GM12878 (cell line): ENCODE data around the gene PRDM16. TPM values are rescaled to one million over a fixed set of nuclear protein-coding genes. Genes with fewer than 3 reads are reported as not detected.

Experiments
- ATAC-seq: fragments of 200-7000 bp; cut with Tn5 transposase; 3 replicates; pipeline ENCODE4 v1.9.1; 2020; ENCODE audit warnings: mild to moderate bottlenecking, moderate library complexity
- BruUV-seq: library from RNA; stranded (reverse); fragments of 400-500 nt; replicated peaks from 2 replicates; lab custom pipeline; 2021; lab: Mats Ljungman, UMichigan
- CTCF ChIA-PET: fragments of 300-600 bp; sonication (Branson Sonifier 250); formaldehyde crosslinking; extraction: SDS; loops from one replicate; lab custom pipeline; 2021; ENCODE audit warnings: inconsistent platforms; lab: Yijun Ruan, JAX
- POLR2A ChIA-PET: fragments of 350-600 bp; formaldehyde crosslinking; extraction: SDS; loops from one replicate; lab custom pipeline; 2021; ENCODE audit warnings: inconsistent platforms; lab: Charles Lee
- RAD21 ChIA-PET: fragments of 300-600 bp; sonication (Branson Sonifier 250); formaldehyde crosslinking; loops from one replicate; lab custom pipeline; 2023; ENCODE audit warnings: antibody characterized with exemption; ENCODE audit not compliant: unreplicated experiment; lab: Charles Lee
- SMC1A ChIA-PET: fragments of 300-600 bp; sonication (Branson Sonifier 250); formaldehyde crosslinking; loops from one replicate; lab custom pipeline; 2023; ENCODE audit not compliant: unreplicated experiment, uncharacterized antibody; lab: Charles Lee
- DNase-seq: peaks from one replicate; pipeline ENCODE4 v3.0.0-alpha.2; 2011; ENCODE audit warnings: low read depth, low spot score
- FAIRE-seq: peaks from 3 replicates; lab custom pipeline; 2011; peaks lifted over from hg19 to GRCh38; lab: Jason Lieb, UNC
- H2AFZ ChIP-seq: 2 replicates; pipeline ENCODE4 v1.6.0; 2011; ENCODE audit warnings: low read depth, low read length, control low read depth; ENCODE audit not compliant: control insufficient read depth
- H3K27ac ChIP-seq: 2 replicates; pipeline ENCODE4 v1.5.1; 2011; ENCODE audit warnings: control low read depth; ENCODE audit not compliant: control insufficient read depth, insufficient read depth
- H3K27me3 ChIP-seq, 2 experiments: replicated peaks in 1 of 2; 2 replicates each; pipeline versions ENCODE4 v1.6.0 to v1.6.1; 2011; ENCODE audit warnings: low read length in 1 of 2; ENCODE audit not compliant: control insufficient read depth in 2 of 2, insufficient read depth in 2 of 2
- H3K36me3 ChIP-seq, 2 experiments: 2 replicates each; pipeline ENCODE4 v1.5.1; 2011; ENCODE audit warnings: low read length in 1 of 2; ENCODE audit not compliant: control insufficient read depth in 2 of 2, insufficient read depth in 2 of 2
- H3K4me1 ChIP-seq: 2 replicates; pipeline ENCODE4 v1.6.1; 2011; ENCODE audit warnings: mild to moderate bottlenecking, low read length, moderate library complexity, mixed read lengths; ENCODE audit not compliant: control insufficient read depth, insufficient read depth
- H3K4me2 ChIP-seq: 2 replicates; pipeline ENCODE4 v1.6.0; 2011; ENCODE audit warnings: control low read depth; ENCODE audit not compliant: control insufficient read depth, insufficient read depth
- H3K4me3 ChIP-seq: fragments of 200-600 bp; sonication (generic); 2 replicates; pipeline ENCODE4 v1.5.1; 2016
- H3K79me2 ChIP-seq: 2 replicates; pipeline ENCODE4 v1.6.0; 2011; ENCODE audit warnings: low read length; ENCODE audit not compliant: control insufficient read depth, insufficient read depth
- H3K9ac ChIP-seq: 2 replicates; pipeline ENCODE4 v1.8.0; 2011; ENCODE audit warnings: low read length, control low read depth, mixed read lengths; ENCODE audit not compliant: control insufficient read depth, insufficient read depth
- H3K9me3 ChIP-seq: replicated peaks from 3 replicates; pipeline ENCODE4 v1.5.1; 2011; ENCODE audit warnings: mild to moderate bottlenecking, low read length; ENCODE audit not compliant: control insufficient read depth, insufficient read depth
- H4K20me1 ChIP-seq: 2 replicates; pipeline ENCODE4 v1.6.0; 2011; ENCODE audit not compliant: control insufficient read depth, insufficient read depth
- ATF3 ChIP-seq: IDR thresholded peaks from 2 replicates; pipeline ENCODE4 v1.6.1; 2011; ENCODE audit warnings: low read depth, mild to moderate bottlenecking, low read length, moderate library complexity, borderline replicate concordance; ENCODE audit errors: extremely low read depth
- BACH1 ChIP-seq: fragments of 450-650 bp; IDR thresholded peaks from 2 replicates; pipeline ENCODE4 v1.6.1; 2017; ENCODE audit warnings: mild to moderate bottlenecking, borderline replicate concordance
- CEBPB ChIP-seq, 2 experiments: fragments of 150-350 bp in 1 of 2; IDR thresholded peaks; 2 replicates each; pipeline ENCODE4 v1.6.1; 2012 to 2014; ENCODE audit warnings: low read depth in 2 of 2, low read length in 2 of 2, borderline replicate concordance in 1 of 2, inconsistent platforms in 1 of 2
- EP300 ChIP-seq, 2 experiments: fragments of 150-350 bp in 1 of 2; IDR thresholded peaks; 2 replicates each; pipeline ENCODE4 v1.6.1; 2011 to 2012; ENCODE audit warnings: low read depth in 2 of 2, low read length in 2 of 2, borderline replicate concordance in 1 of 2, improper control_type of control experiment in 1 of 2, inconsistent platforms in 1 of 2; ENCODE audit not compliant: control insufficient read depth in 1 of 2
- ESRRA ChIP-seq: IDR thresholded peaks from 2 replicates; pipeline ENCODE4 v1.6.1; 2012; ENCODE audit warnings: mild to moderate bottlenecking, low read length, improper control_type of control experiment
- EZH2 ChIP-seq: IDR thresholded peaks from 2 replicates; pipeline ENCODE4 v1.6.1; 2012; ENCODE audit warnings: low read depth, mild to moderate bottlenecking, control low read depth, inconsistent platforms, low read length, borderline replicate concordance; ENCODE audit not compliant: control insufficient read depth
- FOXK2 ChIP-seq: fragments of 450-650 bp; IDR thresholded peaks from 2 replicates; pipeline ENCODE4 v1.6.1; 2017; ENCODE audit warnings: mild to moderate bottlenecking, moderate library complexity
- GATAD2B ChIP-seq: fragments of 450-650 bp; conservative IDR thresholded peaks from 2 replicates; pipeline ENCODE4 v1.6.1; 2017; ENCODE audit warnings: low read depth, mild to moderate bottlenecking, moderate library complexity
- HDAC6 ChIP-seq: fragments of 200-600 bp; sonication (generic); IDR thresholded peaks from one replicate; pipeline ENCODE4 v1.8.0; 2017; ENCODE audit warnings: antibody characterized with exemption; ENCODE audit not compliant: unreplicated experiment
- MLLT1 ChIP-seq: fragments of 450-650 bp; IDR thresholded peaks from 2 replicates; pipeline ENCODE4 v1.6.1; 2016; ENCODE audit warnings: mild to moderate bottlenecking
- MTA3 ChIP-seq: IDR thresholded peaks from 2 replicates; pipeline ENCODE4 v1.6.1; 2012; ENCODE audit warnings: low read length, inconsistent platforms, borderline replicate concordance
- MXI1 ChIP-seq: fragments of 150-350 bp; IDR thresholded peaks from 2 replicates; pipeline ENCODE4 v1.6.1; 2011; ENCODE audit warnings: low read depth, mild to moderate bottlenecking, inconsistent platforms, low read length, improper control_type of control experiment
- NBN ChIP-seq: fragments of 450-650 bp; IDR thresholded peaks from 2 replicates; pipeline ENCODE4 v1.6.1; 2016
- PAX5 ChIP-seq: IDR thresholded peaks from 2 replicates; pipeline ENCODE4 v1.6.1; 2011; ENCODE audit warnings: low read depth, low read length, borderline replicate concordance
- RBBP5 ChIP-seq: fragments of 200-600 bp; sonication (generic); conservative IDR thresholded peaks from 2 replicates; pipeline ENCODE4 v1.6.1; 2016
- RELA ChIP-seq: fragments of 450-650 bp; IDR thresholded peaks from 2 replicates; pipeline ENCODE4 v1.8.0; 2014; ENCODE audit warnings: borderline replicate concordance; ENCODE audit not compliant: partially characterized antibody
- SMARCA5 ChIP-seq: fragments of 450-650 bp; IDR thresholded peaks from 2 replicates; pipeline ENCODE4 v1.6.1; 2017; ENCODE audit warnings: mild to moderate bottlenecking
- SRF ChIP-seq, 2 experiments: IDR thresholded peaks; 2 replicates each; pipeline ENCODE4 v1.6.1; 2011; ENCODE audit warnings: low read depth in 2 of 2, low read length in 2 of 2, mild to moderate bottlenecking in 1 of 2, moderate library complexity in 1 of 2
- STAT1 ChIP-seq: fragments of 450-650 bp; conservative IDR thresholded peaks from 2 replicates; pipeline ENCODE4 v1.6.1; 2014; ENCODE audit warnings: antibody characterized with exemption, mild to moderate bottlenecking
- TAF1 ChIP-seq: IDR thresholded peaks from 2 replicates; pipeline ENCODE4 v1.6.1; 2011; ENCODE audit warnings: mild to moderate bottlenecking, low read depth, low read length, borderline replicate concordance
- WGBS: methylation state at CpG from one replicate; pipeline ENCODE4 v1.1.6; 2016; ENCODE audit warnings: low lambda C conversion rate; ENCODE audit not compliant: insufficient replicate concordance, insufficient coverage; ENCODE audit errors: missing lambda C conversion rate; 5-methylcytosine and 5-hydroxymethylcytosine counted together
- in situ Hi-C: fragments of 300-500 bp; cut with MboI; formaldehyde crosslinking; loops from 9 replicates; pipeline ENCODE4 v1.14.3; 2018; ENCODE audit warnings: mixed read lengths
- intact Hi-C: fragments of 100-400 bp; cut with micrococcal nuclease; formaldehyde crosslinking; loops from one replicate; pipeline ENCODE4 v1.14.2; 2022; ENCODE audit not compliant: unreplicated experiment
- polyA plus RNA-seq, 11 experiments: library from polyadenylated mRNA; depleted of rRNA in 4 of 11; unstranded in 6 of 11; stranded (reverse) in 5 of 11; fragments of >200 nt; fragmentation: Nextera tagmentation in 4 of 11; fragmentation: Illumina TruSeq in 1 of 11; extraction: Ambion mirVana in 4 of 11; extraction: Trizol in 1 of 11; gene quantifications; 1 replicate in 1 of 11; 2 replicates in 10 of 11; pipeline versions ENCODE4 v1.2.1 to v1.2.3, GENCODE V29; 2011 to 2016; ENCODE audit warnings: inconsistent platforms in 2 of 11, missing spikeins in 2 of 11, low read depth in 1 of 11
- total RNA-seq, 4 experiments: library from RNA; depleted of rRNA in 3 of 4; stranded (reverse); fragments of >200 nt in 3 of 4; fragmentation: Illumina TruSeq in 1 of 4; extraction: Trizol in 1 of 4; gene quantifications; 2 replicates each; pipeline versions ENCODE4 v1.2.1 to v1.2.3, GENCODE V29; 2013 to 2021

The PRDM16 gene
- total and polyA plus RNA-seq, 10 of the 15 experiments (the other 5 are each of a cell fraction or from before 2014, with no cell fraction given) = 0.03 TPM; not detected in 9

GRCh38 chr1:3074800-3075199, 5.8 kb downstream of the PRDM16 start:
- in situ Hi-C loops = no loop called here
- Histone ChIP-seq H3K27ac (no peak overlapping the region), H3K79me2 (no peaks in the 10 kb centered on the region), H3K4me2 (no peak overlapping the region), H3K36me3 (no peaks in the 10 kb centered on the region), H3K4me3 (no peak overlapping the region), H3K27me3 (no peaks in the 10 kb centered on the region; a peak in 3 of 4 replicates), H3K9ac (no peak overlapping the region), H2AFZ (no peak overlapping the region), H3K9me3 (no peaks in the 10 kb centered on the region), H4K20me1 (no peaks in the 10 kb centered on the region), H3K4me1 (no peaks in the 10 kb centered on the region)
- WGBS = 48% methylated on average over 12 of the region's 12 CpGs
- DNase-seq = no peak
- ChIA-PET SMC1A (no interaction called here), POLR2A (no interaction called here), RAD21 (no interaction called here), CTCF (no interaction called here)
- no TSS peak for BruUV-seq
- intact Hi-C loops = no loop called here
- FAIRE-seq = no peak
- no peak for ATAC-seq
- TF ChIP-seq RBBP5 (no peak), RELA (no peak), PAX5 (no peak), MTA3 (no peak), SRF (IDR thresholded peaks at IDR 0.05; ENCODE audit: low read depth in 2 of 2, low read length in 2 of 2) (no peak), MLLT1 (no peak), EZH2 (no peak), HDAC6 (no peak), SMARCA5 (no peak), FOXK2 (no peak), CEBPB (IDR thresholded peaks at IDR 0.05; ENCODE audit: borderline replicate concordance in 1 of 2, low read depth in 2 of 2, low read length in 2 of 2) (no peak), NBN (no peak), BACH1 (no peak), TAF1 (no peak), GATAD2B (no peak), ESRRA (no peak), MXI1 (no peak), EP300 (IDR thresholded peaks at IDR 0.05; ENCODE audit: borderline replicate concordance in 1 of 2, control insufficient read depth in 1 of 2, low read depth in 2 of 2, low read length in 2 of 2) (no peak), ATF3 (no peak), STAT1 (no peak)
